Stimulated activated CD8-positive, alpha-beta memory T cell treated with anti-CD3 and anti-CD28 coated beads, Interleukin-15, amount 100 ng/mL, for 24 hours (primary cell): ENCODE results near the gene FOCAD.
"Not testable (repeated sequence)": the region's sequence is repeated elsewhere in the genome, so short reads cannot be mapped to it uniquely, and the experiment has no call there.

Experiments used
- DNase-seq: peaks from one replicate; pipeline ENCODE4 v3.0.0-alpha.2; 2020; ENCODE audit warnings: low read depth

FOCAD gene, protein sequence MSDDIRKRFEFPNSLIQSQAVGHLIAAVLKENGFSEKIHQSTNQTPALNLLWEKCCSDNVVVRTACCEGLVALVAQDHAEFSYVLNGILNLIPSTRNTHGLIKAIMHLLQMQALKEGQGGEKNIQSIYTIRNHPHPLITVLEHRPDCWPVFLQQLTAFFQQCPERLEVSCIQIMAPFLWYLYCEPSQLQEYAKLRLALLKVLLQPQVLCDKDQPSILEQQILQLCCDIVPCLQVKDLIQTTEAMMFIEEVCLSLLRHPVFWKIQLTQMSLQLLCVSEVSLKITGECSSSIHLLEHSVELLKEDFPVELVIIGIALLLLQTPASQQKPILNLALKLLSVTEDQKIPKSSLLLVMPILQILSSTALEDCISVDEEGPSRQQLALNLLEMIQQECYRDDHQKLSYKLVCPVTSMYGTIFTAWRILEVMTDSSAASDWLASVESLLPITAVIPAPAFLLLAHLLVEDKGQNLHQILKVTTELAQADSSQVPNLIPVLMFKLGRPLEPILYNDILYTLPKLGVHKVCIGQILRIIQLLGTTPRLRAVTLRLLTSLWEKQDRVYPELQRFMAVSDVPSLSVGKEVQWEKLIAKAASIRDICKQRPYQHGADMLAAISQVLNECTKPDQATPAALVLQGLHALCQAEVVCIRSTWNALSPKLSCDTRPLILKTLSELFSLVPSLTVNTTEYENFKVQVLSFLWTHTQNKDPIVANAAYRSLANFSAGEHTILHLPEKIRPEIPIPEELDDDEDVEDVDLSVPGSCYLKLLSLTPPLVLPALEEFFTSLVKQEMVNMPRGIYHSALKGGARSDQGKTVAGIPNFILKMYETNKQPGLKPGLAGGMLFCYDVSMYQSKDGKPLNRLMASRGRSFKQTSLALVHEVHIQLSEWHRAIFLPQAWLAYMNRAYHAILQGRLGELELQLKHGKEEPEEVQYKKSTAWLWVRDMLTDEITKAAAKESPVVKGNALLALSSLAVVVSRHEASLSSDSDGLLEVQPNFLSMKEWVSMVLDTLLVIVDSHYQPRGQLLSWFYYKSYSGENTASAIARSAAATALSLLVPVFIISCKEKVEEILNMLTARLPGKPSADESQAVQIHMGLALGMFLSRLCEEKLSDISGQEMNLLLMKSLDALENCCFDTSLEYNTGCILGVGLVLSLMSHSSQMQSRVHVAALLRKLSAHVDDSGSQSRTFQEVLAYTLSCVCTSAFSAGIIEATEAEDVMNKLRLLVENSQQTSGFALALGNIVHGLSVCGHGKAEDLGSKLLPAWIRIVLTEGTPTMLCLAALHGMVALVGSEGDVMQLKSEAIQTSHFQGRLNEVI (N-terminal part only)

GRCh38 chr9:20684035-20684874 is at the start of gene FOCAD:
Gene FOCAD (plus strand): TSS chr9:20684259. CDS start chr9:20715354, 31,095 bp downstream.
- DNase-seq: peak; percentile 80

DNA sequence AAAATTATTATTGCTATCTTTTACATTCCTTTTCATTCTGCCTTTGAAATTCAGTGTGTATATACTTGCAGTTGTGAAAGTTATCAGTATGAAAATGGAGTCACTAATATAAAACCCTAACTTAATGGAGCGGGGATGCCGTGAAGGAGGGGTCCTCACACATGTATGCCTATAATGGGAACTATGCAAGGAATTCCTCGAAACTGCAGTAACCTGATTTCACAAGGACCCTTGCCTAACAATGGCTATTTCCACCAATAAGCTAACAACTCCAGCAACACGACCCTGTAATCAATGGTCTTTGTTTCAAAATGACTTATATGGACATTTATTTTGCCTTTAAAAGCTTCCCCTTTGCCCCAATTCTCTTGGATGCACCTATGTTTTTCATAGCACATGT is 49.2 kb upstream of the FOCAD start:
- DNase-seq: no peak

GRCh38 chr9:20636888-20637440 is 47.1 kb upstream of the FOCAD start:
- DNase-seq: no peak

GRCh38 chr9:20640331-20641187 is 43.5 kb upstream of the FOCAD start:
- DNase-seq: peak; percentile 20

DNA sequence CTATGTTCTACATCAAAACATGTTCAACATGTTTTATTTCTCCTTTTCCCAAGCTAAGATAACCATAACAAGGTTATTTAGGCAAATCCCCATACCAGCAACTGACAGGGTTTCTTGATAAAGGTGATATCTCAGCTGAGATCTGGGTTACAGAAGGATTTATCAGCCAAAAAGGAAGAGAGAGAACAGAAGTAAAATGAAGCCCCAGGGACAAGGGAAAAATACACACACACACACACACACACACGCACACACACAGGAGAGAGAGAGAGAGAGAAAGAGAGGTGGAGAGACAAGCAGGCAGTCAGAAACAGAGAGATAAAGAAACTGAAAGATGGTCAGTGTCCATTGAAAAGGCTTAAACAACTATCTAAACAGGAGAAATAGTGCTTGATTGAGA is 42.0 kb upstream of the FOCAD start:
- no peak for DNase-seq

GRCh38 chr9:20643660-20644059 is 40.4 kb upstream of the FOCAD start:
- no peak for DNase-seq

GRCh38 chr9:20646656-20647055 is 37.4 kb upstream of the FOCAD start:
- DNase-seq: no peak

DNA sequence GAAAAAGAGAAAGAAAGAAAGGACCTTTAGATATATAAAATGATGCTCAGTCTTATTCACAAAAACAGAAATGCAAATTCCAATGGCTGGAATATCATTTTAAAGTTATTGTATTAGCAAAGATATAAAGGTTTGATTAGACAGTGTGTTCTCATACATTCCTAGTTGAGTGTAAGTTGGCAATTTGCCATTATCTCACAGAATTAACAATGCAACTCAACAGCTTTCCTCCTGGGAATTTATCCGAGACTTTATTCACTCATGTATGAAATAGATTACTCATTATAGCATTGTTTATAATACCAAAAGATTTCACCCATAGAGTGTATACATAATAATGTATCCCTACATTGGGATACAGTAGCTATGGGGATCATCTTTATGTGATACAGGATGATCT is 34.7 kb upstream of the FOCAD start:
- DNase-seq: no peak

- DNase-seq: no peak
Observed at GRCh38 chr9:20650313-20650712, 33.7 kb upstream of the FOCAD start.

DNA sequence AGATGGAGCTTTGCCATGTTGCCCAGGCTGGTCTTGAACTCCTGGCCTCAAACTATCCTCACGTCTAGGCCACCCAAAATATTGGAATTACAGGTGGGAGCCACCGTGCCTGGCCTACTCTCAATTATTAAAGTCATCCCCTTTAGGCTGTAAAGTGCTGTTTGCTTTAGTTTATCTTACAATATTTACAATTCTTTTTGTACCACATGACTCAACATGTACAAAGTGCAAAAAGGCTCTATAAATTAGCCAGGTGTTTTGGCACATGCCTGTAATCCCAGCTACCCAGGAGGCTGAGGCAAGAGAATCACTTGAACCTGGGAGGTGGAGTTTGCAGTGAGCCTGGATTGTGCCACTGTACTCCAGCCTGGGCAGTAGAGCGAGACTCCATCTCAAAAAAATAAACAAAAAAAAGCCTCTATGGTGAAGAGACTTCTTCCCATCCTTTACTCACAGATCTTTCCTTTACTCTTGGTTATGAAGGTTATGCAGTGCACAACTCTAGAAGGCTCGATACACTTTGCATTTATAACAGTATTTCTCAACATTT is 33.2 kb upstream of the FOCAD start:
- DNase-seq: no peak

DNA sequence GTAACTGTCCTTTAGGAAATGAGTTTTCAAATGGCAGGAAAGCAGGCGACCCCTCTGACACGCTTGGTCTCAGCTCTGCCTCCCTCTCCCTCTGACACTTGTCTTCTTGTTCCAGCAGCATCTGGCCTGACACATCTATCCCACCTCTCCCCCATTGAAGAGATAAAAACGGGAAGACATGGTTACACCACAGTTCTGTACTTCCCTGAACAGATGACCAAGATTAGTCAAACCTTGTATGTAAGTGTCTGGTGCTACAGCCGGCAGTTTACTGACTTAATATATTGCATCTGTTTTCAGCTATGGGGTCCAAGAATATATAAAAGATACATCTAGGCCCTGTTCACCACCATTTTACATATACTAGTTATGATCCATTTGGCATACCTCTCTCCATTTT is 32.1 kb upstream of the FOCAD start:
- DNase-seq: no peak

GRCh38 chr9:20658246-20658667 is 25.8 kb upstream of the FOCAD start:
- not testable (repeated sequence) for DNase-seq

- DNase-seq: no peak
Observed at GRCh38 chr9:20658677-20659473, 25.2 kb upstream of the FOCAD start.

GRCh38 chr9:20659474-20659967 is 24.5 kb upstream of the FOCAD start:
- no peak for DNase-seq

DNA sequence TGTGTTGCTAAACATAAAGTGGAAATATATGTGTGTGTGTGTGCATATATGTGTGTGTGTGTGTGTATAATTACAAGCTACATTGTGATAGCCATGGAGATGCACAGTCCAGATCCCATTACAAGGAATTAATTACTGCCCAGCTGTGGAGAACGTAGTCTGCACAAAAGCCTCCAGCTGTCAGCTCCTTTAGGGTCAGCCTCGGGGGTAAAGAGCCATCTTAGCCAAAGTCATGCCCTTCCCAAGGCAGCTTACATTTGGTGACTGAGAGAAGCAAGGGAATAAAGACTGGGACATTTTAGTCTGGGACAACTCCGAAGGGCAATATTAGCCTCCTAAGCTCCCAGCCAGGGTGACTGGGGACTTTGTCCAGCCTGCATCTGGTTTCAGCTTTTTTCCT is 21.9 kb upstream of the FOCAD start:
- no peak for DNase-seq

- DNase-seq: no peak
Observed at GRCh38 chr9:20663133-20663532, 20.9 kb upstream of the FOCAD start.

- no peak for DNase-seq
Observed at GRCh38 chr9:20664501-20664900, 19.6 kb upstream of the FOCAD start.

DNA sequence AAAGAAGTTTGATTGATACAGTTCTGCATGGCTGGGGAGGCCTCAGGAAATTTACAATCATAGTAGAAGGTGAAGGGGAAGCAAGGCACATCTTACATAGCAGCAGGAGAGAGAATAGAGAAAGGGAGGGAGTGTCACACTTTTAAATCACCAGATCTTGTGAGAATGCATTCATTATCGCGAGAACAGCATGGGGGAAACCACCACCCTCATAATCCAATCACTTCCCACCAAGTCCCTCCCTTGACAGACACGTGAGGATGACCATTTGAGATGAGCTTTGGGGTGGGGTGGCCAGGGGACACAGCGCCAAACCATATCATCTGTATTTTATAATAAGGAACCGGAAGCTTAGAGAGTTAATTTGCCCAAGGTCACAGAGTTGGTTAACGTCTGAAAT is 13.7 kb upstream of the FOCAD start:
- no peak for DNase-seq

DNA sequence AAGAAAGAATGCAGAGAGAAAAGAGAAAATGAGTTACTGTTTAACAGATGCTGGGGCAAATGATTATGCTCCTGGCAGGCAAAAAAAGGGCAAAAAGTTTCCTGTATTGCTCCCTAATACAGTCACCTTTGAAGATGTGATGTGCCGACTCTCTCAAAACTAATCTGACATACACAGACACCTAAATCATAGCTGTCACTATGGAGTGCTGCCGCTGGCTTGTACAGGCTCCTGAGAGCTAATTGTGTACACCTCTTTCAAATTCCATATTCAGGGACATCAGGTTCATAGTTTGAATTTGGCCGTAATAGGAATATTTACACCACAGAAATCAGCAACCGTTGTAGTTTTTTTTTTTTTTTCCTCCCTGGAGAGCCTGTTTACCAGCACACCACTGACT is 12.4 kb upstream of the FOCAD start:
- DNase-seq: no peak
